OCI-LY3 (cell line): ENCODE data around the gene TMPRSS3.

Experiments
- CTCF ChIP-seq: fragments of 200-600, 300-600 bp; sonication (generic); IDR thresholded peaks from 2 replicates; pipeline ENCODE4 v1.5.1; 2014; ENCODE audit warnings: antibody characterized with exemption, low read length, low read depth
- EZH2phosphoT487 ChIP-seq: fragments of 200-600 bp; shearing (Covaris generic); IDR thresholded peaks from 2 replicates; pipeline ENCODE4 v1.6.1; 2018; ENCODE audit warnings: antibody characterized with exemption, mixed run types, low read depth

- no peak for TF ChIP-seq CTCF
- TF ChIP-seq EZH2phosphoT487: no peak
Observed at GRCh38 chr21:42395302-42395701, 550 bp downstream of the TMPRSS3 start.
